Activated CD8-positive, alpha-beta memory T cell treated with anti-CD3 and anti-CD28 coated beads for 4 hours (primary cell): ENCODE data around the gene C2orf42.
"Not testable (repeated sequence)": the region's sequence is repeated elsewhere in the genome, so short reads cannot be mapped to it uniquely, and the experiment has no call there.

Experiments used
- DNase-seq, 2 donors: peaks; one replicate each; pipeline ENCODE4 v3.0.0-alpha.2; 2020; ENCODE audit warnings: low read depth in 2 of 2

Gene C2orf42

DNA sequence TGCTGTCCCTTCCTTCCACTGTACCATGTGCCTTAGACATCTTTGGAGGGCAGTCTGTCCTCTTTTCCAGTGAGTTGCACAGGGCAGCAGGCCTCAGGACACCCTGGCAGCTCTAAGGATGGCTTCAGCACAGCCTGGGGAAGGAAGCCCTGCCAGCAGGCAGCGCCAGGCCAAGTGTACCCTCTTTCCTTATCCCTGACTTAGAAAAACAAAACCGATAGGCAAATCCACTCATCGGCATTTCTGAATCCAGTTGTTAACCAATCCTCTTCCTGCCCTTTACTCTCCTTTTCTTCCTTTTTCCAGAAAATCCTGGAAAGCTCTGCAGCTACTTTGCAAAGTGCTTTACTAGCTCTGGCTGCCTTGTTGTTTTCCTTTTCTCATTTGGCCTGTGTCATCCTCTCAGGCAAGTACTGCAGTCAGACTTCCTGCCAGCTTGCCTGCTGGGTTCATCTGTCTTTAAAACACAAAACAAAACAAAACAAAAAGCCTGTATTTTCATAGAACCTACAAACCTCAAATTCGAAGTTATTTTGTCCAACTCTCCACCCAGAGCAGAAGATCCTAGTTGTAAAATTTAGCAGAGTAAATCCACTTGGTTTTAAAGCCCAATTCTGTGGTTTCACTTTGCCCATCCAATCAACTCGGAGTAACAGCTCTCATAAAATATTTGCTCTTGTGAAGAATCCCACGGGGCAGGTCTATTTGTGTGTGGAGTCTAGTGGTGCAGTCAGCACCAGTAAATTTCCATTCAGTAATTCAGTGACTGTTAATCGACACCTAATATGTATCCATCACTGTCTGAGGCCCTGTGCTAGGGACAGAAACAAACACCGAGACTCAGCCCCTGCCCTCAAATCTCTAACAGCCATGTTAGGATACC is 58.3 kb downstream of the C2orf42 start:
- DNase-seq: no peak

DNA sequence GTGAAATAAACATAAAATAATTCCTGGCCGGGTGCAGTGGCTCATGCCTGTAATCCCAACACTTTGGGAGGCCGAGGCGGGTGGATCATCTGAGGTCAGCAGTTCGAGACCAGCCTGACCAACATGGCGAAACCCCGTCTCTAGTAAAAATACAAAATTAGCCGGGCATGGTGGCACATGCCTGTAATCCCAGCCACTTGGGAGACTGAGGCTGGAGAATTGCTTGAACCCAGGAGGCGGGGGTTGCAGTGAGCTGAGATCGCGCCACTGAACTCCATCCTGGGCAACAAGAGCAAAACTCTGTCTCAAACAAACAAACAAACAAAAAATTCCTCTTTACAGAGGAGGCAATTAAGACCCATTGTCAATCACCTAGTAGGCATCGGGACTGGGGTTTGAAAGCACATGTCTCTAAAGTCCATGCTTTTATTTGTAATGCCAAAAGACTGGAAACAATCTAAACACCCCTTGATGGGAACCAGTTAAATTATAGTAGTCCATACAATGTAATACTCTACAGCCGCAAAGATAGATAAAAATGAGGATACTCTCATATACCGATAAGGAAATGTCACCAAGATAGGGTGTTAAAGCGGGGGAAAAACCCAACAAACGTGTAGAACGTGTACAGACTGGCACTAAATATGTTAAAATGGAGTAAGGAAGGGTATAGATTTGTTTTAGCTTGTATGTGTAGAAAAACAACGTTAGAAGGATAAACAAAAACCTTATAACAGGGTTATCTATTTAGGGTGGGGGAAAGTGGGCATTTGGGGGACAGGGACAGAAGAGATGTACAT is 59.3 kb downstream of the C2orf42 start:
- not testable (repeated sequence) for DNase-seq

DNA sequence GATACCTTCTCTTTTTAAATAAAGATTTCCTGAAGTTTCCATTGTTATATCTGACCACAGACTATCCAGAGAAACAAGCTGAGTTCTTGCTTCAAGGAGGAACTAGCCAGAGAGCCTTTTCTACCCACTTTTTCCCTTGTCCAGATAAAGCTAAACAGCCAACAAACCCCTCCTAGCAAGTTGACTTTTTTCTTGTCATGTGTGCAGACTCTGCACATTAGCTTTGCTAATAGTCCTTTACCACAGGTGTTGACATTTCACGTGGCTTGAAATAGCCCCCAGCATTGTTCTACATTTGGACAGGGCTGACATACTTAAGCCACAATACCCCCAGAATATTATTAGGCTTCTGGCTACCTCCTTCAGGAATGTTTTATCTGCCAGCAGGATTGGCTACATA is 62.8 kb downstream of the C2orf42 start:
- DNase-seq: no peak

DNA sequence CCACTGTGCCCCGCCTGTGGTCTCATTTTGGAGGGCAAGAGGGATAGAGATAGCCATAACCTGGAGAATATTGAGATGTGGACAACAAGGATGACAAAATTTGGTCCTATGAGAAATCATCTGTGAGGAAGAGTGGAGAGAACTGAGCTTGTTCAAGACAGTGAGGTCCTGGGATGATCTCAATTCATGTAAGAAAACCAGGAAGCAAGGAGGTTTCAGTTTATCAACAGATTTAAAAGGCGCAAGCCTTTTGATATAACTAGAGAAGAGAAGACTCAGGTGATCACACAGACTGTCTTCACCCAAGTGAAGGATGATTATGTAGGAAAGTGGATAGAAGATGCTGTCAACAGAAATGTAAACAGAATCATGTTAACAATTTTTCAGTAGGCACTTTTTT is 64.4 kb downstream of the C2orf42 start:
- no peak for DNase-seq

DNA sequence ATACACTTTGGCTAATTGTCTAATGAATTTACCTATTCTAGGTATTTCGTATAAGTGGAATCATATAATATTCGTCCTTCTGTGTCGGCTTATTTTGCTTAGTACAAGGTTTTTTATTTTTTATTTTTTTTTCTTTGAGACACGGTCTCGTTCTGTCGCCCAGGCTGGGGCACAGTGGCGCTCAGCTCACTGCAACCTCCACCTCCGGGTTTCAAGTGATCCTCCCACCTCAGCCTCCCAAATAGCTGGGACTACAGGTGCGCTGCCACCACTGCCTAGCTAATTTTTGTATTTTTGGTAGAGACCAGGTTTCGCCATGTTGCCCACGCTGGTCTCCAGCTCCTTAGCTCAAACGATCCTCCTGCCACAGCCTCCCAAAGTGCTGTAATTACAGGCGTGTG is 65.3 kb downstream of the C2orf42 start:
- no peak for DNase-seq

DNA sequence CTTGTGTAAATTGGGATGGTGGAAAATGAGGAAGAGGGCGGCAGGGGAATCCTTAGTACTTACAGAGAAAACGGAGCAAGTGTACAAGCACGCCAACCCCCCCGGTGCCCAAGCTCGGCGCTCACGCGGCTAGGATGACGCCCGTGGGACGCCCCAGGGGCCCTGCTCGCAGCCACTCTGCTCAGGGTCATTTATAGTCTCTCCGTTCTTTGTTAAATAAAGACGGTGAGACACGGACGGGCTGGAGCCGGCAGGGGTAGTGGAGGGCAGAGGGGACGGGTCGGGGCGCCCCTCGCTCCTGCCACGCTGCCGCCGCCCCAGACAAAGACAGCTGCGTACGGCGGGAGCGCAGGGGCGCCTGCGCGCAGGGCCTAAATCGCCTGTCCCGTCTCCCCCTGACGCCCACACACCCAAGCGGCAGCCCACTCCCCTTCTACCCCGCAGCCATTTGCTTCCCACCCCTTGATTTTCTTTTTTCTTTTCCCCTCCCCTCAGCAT is 65.8 kb downstream of the C2orf42 start:
- DNase-seq: no peak

DNA sequence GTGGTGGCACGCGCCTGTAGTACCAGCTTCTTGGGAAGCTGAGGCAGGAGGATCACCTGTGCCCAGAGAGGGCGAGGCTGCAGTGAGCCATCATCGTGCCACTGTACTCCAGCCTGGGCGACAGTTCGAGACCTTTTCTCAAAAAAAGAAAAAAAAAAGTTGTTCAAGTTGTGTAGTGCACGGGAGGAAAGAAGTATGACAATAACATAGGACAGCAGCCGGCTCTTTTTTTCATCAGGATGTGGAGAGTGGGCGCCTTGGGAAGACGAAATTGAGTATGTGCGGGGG is 67.0 kb downstream of the C2orf42 start:
- DNase-seq: no peak

DNA sequence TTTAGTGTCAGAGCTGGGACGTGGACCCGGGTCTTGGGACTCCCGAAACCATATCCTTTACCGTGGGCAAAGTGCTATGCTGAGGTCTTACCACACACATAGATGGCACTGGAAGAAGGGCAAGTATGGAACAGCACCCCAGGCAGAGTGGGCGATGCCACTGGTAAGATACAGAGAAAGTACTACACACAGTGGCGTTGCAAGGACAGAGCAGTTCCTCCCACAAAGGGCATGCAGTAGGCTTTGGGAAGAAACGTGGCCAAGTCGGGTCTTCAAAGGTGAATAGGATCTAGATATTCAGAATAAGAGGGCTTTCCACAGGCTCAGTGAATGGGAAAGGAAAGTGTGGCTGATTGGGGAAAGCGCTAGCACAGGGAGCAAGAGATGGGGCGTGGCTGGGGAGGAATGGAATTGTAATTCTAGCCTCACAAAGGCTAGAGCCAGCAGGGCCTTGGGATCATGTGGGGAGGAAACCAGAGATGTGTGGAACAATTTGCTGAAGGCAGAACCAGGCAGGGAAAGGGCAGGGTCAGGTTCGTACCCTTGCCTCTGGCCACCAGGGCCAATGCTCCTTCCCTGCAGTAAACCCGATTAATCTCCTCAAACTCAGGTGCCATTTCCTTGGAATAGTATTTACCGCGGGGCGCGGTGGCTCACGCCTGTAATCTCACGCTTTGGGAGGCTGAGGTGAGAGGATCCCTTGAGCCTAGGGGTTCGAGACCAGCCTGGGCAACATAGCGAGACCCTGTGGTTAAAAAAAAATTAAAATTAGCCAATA is 67.6 kb downstream of the C2orf42 start:
- DNase-seq: no peak

DNA sequence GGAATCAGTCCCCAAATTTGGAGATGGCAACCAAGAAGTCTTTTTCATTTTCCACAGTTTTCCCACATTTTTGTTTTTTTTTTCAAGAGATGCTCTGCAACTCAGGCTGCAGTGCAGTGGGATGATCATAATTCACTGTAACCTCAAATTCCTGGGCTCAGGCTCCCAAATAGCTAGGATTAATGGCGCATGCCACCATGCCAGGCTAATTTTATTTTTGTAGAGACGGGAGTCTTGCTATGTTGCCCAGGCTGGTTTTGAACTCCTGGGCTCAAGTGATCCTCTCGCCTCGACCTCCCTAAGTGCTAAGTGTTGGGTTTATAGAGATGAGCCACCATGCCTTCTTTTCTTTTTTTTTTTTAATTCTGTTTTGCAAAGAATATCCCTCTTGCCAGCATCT is 68.3 kb downstream of the C2orf42 start:
- DNase-seq: no peak

DNA sequence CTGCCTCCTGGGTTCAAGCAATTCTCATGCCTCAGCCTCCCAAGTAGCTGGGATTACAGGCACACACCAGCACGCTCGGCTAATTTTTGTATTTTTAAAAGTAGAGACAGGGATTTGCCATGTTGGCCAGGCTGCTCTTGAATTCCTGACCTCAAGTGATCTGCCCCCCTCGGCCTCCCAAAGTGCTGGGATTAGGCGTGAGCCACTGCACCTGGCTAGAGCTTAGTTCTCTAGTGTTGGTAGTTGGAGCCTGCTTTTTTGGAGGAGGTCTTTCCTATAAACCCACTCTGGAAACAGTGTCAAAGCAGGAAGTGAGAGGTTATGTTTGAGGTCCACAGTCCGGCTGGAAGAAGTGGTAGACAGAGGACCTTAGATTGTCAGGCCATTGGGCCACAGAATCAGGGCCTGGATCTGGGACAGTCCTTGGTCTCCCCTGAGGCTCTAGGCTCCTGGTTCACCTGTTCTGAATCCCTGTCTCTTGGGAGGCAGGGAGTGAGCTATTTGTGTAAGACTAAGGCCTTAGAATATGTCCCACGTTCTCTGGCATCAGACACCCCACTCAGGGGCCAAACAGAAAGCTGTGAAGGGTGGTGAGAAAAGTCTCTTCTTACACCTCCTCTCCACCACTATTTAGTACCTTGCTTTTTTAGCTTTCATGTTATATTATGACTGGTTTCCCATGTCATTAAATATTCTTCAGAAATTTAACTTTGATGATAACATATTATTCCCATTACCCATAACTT is 69.0 kb downstream of the C2orf42 start:
- DNase-seq: no peak

DNA sequence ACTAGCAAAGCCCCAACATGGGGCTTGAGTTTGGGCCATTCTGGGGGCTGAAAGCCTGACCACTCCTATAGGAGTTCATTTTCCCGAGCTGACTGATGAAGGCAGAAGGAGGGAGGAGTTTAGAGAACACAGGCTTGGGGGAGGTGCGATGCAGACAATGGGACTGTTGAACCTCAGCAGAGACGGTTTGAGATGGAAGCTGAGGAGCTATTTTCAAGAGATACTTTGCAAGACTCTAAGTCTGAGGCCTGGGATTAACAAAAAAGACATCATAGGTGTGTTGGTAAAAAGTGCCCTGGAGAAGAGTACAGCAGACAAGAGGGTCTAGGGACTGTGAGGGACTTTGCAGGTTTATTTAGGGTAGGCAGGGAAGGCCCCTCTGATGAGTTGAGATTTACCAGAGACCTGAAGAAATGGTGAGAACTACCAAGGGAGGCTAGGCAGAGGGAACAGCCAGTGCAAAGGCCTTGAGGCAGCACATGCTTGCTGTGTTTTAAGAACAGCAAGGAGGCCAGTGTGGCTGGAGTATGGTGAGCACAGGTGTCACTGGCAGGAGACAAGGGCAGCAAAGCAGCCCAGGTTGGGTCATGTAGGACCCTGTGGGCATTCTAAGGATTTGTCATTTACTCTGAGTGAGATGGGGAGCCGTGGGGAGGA is 71.9 kb downstream of the C2orf42 start:
- DNase-seq: no peak

DNA sequence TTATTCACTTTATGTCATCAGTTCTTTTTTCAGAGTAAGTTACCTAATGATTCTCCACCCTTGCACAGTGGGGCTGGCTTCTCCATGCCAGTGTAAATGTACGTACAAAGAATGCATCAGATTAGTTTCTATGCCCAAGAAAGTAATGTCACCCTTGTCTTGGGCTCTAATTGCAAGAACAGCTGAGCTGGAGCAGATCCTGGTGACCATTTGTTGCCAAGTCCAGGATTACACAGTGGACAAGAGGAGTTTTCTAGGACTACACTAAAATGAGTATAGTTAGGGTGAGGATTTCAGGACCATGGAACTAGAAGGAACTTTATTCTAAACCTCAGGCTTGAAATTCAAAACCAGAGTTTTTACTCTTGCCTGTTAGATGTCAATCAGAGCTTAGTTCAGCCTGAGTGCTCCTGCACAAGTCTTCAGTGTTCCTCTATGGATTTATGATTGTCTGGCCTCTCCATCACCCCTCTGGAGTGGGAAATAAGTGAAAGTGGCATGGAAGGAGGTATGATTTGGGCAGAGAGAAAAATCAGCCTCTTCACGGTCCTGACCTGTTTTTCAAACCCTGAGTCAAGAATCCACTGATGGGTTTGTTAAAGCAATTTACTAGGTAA is 73.8 kb downstream of the C2orf42 start:
- DNase-seq: no peak

DNA sequence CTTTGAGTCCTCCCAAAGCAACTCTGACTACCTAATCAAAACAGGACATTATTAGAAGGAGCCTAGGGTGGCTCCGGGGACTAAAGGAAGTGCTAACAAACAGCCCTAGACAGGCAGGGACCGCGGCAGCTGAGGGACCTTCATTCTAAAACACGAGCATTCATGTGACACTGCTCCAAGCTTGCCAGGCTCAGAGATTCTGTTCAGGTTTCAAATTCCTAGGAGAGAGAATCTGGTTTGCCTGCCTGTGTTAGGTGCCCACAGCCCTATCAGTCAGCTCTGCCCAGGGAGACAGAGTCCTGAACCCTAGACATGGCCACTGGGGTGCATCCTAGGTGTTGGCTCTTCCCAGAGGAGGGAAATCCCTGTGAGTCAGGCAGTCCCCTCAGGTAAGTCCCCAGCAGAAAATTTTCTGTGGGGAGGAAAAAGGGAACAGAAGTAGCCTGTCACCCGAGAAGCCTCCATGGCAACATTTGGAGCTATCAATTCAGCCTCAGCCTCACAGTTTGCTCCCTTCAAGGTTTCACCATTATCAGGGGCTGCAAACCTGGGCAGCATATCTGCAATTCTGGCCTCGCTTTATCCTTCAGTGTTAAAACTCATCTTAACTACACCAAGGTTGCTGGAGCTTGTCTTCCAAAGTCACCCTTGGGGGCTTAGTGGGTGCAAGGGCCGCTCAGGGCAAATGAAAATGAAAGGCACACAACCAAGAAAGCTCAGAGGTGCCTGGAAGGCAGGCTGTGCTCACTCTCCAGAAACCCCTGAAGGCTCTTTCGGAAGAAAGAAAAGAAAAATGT is 75.0 kb downstream of the C2orf42 start:
- DNase-seq: no peak

DNA sequence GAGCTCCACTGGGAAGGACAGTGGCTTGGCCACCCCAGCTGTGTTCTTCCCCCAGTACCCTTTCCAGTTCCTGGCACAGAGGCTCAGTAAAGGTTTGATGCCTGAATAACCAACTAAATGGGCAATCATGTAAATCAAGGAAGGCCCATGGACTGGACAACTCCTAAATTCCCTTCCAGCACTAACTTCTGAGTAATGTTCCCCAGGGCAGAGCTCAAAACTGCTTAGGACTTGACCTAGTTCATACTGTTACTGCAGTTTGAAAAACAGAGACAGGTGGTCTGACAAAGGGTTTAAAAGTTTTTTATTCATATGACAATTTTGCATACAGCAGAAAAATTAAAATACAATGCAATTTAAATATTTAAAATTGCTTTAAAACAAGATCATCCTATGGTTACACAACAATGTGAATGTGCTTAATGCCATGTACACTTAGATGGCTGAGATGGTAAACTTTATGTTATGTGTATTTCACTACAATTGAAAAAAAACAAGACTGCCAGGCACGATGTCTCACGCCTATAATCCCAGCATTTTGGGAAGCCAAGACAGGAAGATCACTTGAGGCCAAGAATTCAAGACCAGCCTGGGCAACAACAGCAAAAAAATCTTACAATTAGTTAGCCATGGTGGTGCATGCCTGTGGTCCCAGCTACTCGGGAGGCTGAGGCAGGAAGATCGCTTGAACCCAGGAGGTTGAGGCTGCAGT is 77.3 kb downstream of the C2orf42 start:
- DNase-seq: no peak

DNA sequence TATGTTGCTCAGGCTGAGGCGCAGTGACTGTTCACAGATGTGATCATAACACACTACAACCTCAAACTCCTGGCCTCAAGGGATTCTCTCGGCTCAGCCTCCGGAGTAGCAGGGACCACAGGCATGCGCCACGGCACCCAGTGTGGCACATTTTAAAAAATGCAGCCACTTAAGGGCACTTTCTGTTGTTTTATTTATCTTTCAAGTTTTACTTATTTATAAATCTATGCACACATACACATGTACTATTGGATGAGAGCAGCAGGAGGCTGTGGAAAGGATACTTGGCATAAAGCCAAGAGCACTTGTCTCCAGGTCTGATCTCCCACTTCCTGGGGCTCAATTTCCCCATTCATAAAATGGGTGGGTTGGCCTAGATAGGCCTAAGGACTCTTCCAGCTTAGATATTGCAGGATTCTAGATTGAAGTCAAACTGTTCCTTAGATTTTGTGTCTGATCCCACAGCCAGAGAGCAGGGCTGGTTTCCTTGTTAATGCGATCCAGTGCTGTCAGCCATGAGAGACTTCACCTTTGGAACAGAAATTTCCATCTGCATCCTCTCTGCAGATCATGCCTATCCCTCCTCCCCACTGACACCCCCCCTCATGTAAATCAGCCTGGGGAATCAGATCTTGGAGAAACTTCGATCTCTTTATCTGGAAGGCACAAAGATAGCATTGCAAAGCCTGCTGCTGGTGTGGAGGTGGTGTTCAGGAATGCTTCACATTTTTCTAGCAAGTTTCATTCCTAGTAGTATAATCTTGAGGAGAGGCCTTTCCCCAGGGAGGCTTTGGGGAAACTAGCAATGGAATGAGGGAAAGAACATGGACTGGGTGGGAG is 78.8 kb downstream of the C2orf42 start:
- DNase-seq: no peak

DNA sequence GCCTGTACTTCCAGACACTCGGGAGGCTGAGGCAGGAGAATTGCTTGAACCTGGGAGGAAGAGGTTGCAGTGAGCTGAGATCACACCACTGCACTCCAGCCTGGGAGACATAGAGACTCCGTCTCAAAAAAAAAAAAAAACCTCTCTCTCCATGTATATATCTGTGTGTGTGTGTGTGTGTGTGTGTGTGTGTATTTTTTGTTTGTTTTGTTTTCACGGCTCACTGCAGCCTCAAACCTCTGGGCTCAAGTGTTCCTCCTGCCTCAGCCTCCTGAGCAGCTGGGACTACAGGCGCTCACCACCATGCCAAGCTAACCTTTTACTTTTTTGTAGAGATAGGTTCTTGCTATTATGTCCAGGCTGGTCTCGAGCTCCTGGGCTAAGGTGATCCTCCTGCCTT is 80.4 kb downstream of the C2orf42 start:
- not testable (repeated sequence) for DNase-seq

DNA sequence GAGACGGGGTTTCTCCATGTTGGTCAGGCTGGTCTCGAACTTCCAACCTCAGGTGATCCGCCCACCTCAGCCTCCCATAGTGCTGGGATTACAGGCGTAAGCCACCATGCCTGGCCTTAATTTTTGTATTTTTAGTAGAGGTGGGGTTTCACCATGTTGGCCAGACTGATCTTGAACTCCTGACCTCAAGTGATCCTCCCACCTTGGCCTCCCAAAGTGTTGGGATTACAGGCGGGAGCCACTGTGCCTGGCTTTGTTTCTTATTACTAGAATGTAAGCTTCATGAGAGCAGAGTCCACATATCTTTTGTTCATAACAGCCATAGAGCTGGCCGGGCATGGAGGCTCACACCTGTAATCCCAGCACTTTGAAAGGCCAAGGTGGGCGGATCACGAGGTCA is 84.7 kb downstream of the C2orf42 start:
- DNase-seq: not testable (repeated sequence)
